IMR-90 (cell line): Measurements from ENCODE around the gene LEO1. TPM values are rescaled to one million over a fixed set of nuclear protein-coding genes. Genes with fewer than 3 reads are reported as not detected.

Source experiments
- ATAC-seq: fragments of 200-7000 bp; cut with Tn5 transposase; 2 replicates; pipeline ENCODE4 v1.9.1; 2020; ENCODE audit warnings: low read depth, mild to moderate bottlenecking, moderate library complexity
- BruUV-seq: library from RNA; stranded (reverse); fragments of 400-500 nt; replicated peaks from 2 replicates; lab custom pipeline; 2021; lab: Mats Ljungman, UMichigan
- CTCF ChIA-PET: fragments of 300-600 bp; formaldehyde crosslinking; extraction: SDS; loops from one replicate; lab custom pipeline; 2021; ENCODE audit warnings: antibody characterized with exemption; lab: Yijun Ruan, JAX
- POLR2A ChIA-PET: fragments of 300-600 bp; sonication (Branson Sonifier 250); formaldehyde crosslinking; loops from one replicate; lab custom pipeline; 2022; ENCODE audit warnings: antibody characterized with exemption; ENCODE audit not compliant: unreplicated experiment; lab: Charles Lee
- DNase-seq: peaks from one replicate; pipeline ENCODE4 v3.0.0; 2013
- H2AFZ ChIP-seq: replicated peaks from 2 replicates; pipeline ENCODE3; 2013; ENCODE audit warnings: low read length, mild to moderate bottlenecking; ENCODE audit not compliant: poor library complexity
- H2AK5ac ChIP-seq: 2 replicates; pipeline ENCODE4 v1.6.1; 2013; ENCODE audit warnings: low read depth, low read length, inconsistent platforms
- H2AK9ac ChIP-seq: replicated peaks from 2 replicates; pipeline ENCODE3; 2013; ENCODE audit warnings: mild to moderate bottlenecking, low read depth, low read length, moderate library complexity; ENCODE audit not compliant: poor library complexity
- H2BK120ac ChIP-seq: 2 replicates; pipeline ENCODE4 v1.6.1; 2013; ENCODE audit warnings: low read depth, low read length, inconsistent platforms
- H2BK15ac ChIP-seq: 3 replicates; pipeline ENCODE4 v1.6.1; 2013; ENCODE audit warnings: low read depth, low read length, inconsistent platforms
- H2BK20ac ChIP-seq: 2 replicates; pipeline ENCODE4 v1.6.1; 2013; ENCODE audit warnings: low read depth, mild to moderate bottlenecking, inconsistent platforms, low read length, moderate library complexity
- H2BK5ac ChIP-seq: 2 replicates; pipeline ENCODE4 v1.6.1; 2013; ENCODE audit warnings: mild to moderate bottlenecking, low read depth, low read length, inconsistent platforms; ENCODE audit not compliant: poor library complexity, severe bottlenecking
- H3K14ac ChIP-seq: replicated peaks from 2 replicates; pipeline ENCODE4 v1.6.1; 2013; ENCODE audit warnings: low read depth, low read length, inconsistent platforms
- H3K18ac ChIP-seq: 2 replicates; pipeline ENCODE4 v1.6.1; 2013; ENCODE audit warnings: low read depth, low read length, control low read depth
- H3K23ac ChIP-seq: 2 replicates; pipeline ENCODE4 v1.6.1; 2013; ENCODE audit warnings: low read depth, low read length, inconsistent platforms
- H3K27ac ChIP-seq: 2 replicates; pipeline ENCODE4 v1.5.1; 2013; ENCODE audit warnings: mild to moderate bottlenecking, control low read depth, low read length; ENCODE audit not compliant: insufficient read depth
- H3K27me3 ChIP-seq: 2 replicates; pipeline ENCODE4 v1.6.1; 2013; ENCODE audit warnings: low read length; ENCODE audit not compliant: control insufficient read depth, insufficient read depth
- H3K36me3 ChIP-seq: 2 replicates; pipeline ENCODE4 v1.6.1; 2013; ENCODE audit warnings: low read length, mixed read lengths; ENCODE audit not compliant: control insufficient read depth, insufficient read depth
- H3K4ac ChIP-seq: 2 replicates; pipeline ENCODE4 v1.6.1; 2013; ENCODE audit warnings: low read depth, low read length, inconsistent platforms
- H3K4me1 ChIP-seq: 2 replicates; pipeline ENCODE4 v1.6.1; 2013; ENCODE audit warnings: low read length, mixed read lengths; ENCODE audit not compliant: control insufficient read depth, insufficient read depth
- H3K4me2 ChIP-seq: 2 replicates; pipeline ENCODE4 v1.6.1; 2013; ENCODE audit warnings: low read depth, mild to moderate bottlenecking, control low read depth, low read length, moderate library complexity
- H3K4me3 ChIP-seq: 2 replicates; pipeline ENCODE4 v1.5.1; 2013; ENCODE audit warnings: low read depth, mild to moderate bottlenecking, control low read depth, low read length, moderate library complexity; ENCODE audit not compliant: insufficient read depth
- H3K56ac ChIP-seq: 2 replicates; pipeline ENCODE4 v1.6.1; 2013; ENCODE audit warnings: low read length, inconsistent platforms; ENCODE audit not compliant: insufficient read depth; ENCODE audit errors: extremely low read depth
- H3K79me1 ChIP-seq, 2 experiments: 2 replicates each; pipeline ENCODE4 v1.6.1; 2013; ENCODE audit warnings: low read length in 2 of 2, inconsistent platforms in 1 of 2, low read depth in 1 of 2
- H3K9ac ChIP-seq: 2 replicates; pipeline ENCODE4 v1.6.1; 2013; ENCODE audit warnings: low read depth, low read length, control low read depth
- H3K9me1 ChIP-seq: 2 replicates; pipeline ENCODE4 v1.6.1; 2013; ENCODE audit warnings: low read length, inconsistent platforms; ENCODE audit not compliant: insufficient read depth
- H3K9me3 ChIP-seq: 2 replicates; pipeline ENCODE4 v1.6.1; 2013; ENCODE audit warnings: low read length; ENCODE audit not compliant: control insufficient read depth, insufficient read depth
- H4K20me1 ChIP-seq: 2 replicates; pipeline ENCODE4 v1.6.1; 2013; ENCODE audit warnings: low read length, inconsistent platforms; ENCODE audit not compliant: insufficient read depth
- H4K5ac ChIP-seq: 2 replicates; pipeline ENCODE4 v1.6.1; 2013; ENCODE audit warnings: mild to moderate bottlenecking, low read depth, low read length, control low read depth
- H4K8ac ChIP-seq, 2 experiments: 2 replicates each; pipeline ENCODE4 v1.6.1; 2013; ENCODE audit warnings: low read depth in 2 of 2, low read length in 2 of 2, control low read depth in 1 of 2, inconsistent platforms in 1 of 2
- H4K91ac ChIP-seq: 2 replicates; pipeline ENCODE4 v1.6.1; 2013; ENCODE audit warnings: low read depth, low read length, inconsistent platforms; ENCODE audit not compliant: insufficient read depth
- BHLHE40 ChIP-seq: fragments of 150-350 bp; IDR thresholded peaks from 2 replicates; pipeline ENCODE4 v1.6.1; 2016; ENCODE audit warnings: mild to moderate bottlenecking, low read depth, low read length
- CEBPB ChIP-seq: IDR thresholded peaks from 2 replicates; pipeline ENCODE4 v1.6.1; 2012; ENCODE audit warnings: low read depth, low read length, improper control_type of control experiment
- CHD1 ChIP-seq: IDR thresholded peaks from 2 replicates; pipeline ENCODE4 v1.6.1; 2012; ENCODE audit warnings: low read depth, low read length, improper control_type of control experiment
- CTCF ChIP-seq: conservative IDR thresholded peaks from 2 replicates; pipeline ENCODE4 v1.5.1; 2012; ENCODE audit warnings: mild to moderate bottlenecking, low read depth, low read length, improper control_type of control experiment
- ELK1 ChIP-seq: fragments of 150-350 bp; IDR thresholded peaks from 2 replicates; pipeline ENCODE4 v1.6.1; 2016; ENCODE audit warnings: low read depth, mild to moderate bottlenecking, low read length, moderate library complexity, borderline replicate concordance
- FOS ChIP-seq: fragments of 150-350 bp; IDR thresholded peaks from 2 replicates; pipeline ENCODE4 v1.6.1; 2016; ENCODE audit warnings: low read depth, low read length
- MAFK ChIP-seq: IDR thresholded peaks from 2 replicates; pipeline ENCODE4 v1.6.1; 2012; ENCODE audit warnings: low read depth, low read length, improper control_type of control experiment
- MAZ ChIP-seq: IDR thresholded peaks from 2 replicates; pipeline ENCODE4 v1.6.1; 2012; ENCODE audit warnings: low read depth, mild to moderate bottlenecking, low read length, improper control_type of control experiment, moderate library complexity, borderline replicate concordance
- MXI1 ChIP-seq: IDR thresholded peaks from 2 replicates; pipeline ENCODE4 v1.6.1; 2012; ENCODE audit warnings: low read depth, mild to moderate bottlenecking, low read length, moderate library complexity, borderline replicate concordance
- NFE2L2 ChIP-seq: fragments of 150-350 bp; IDR thresholded peaks from 2 replicates; pipeline ENCODE4 v1.6.1; 2016; ENCODE audit warnings: low read depth, mild to moderate bottlenecking, low read length
- POLR2A ChIP-seq: IDR thresholded peaks from 2 replicates; pipeline ENCODE4 v1.6.1; 2012; ENCODE audit warnings: mild to moderate bottlenecking, low read depth, low read length
- RAD21 ChIP-seq: IDR thresholded peaks from 2 replicates; pipeline ENCODE4 v1.6.1; 2012; ENCODE audit warnings: low read length, improper control_type of control experiment
- RCOR1 ChIP-seq: IDR thresholded peaks from 2 replicates; pipeline ENCODE4 v1.6.1; 2012; ENCODE audit warnings: mild to moderate bottlenecking, low read length, improper control_type of control experiment; ENCODE audit not compliant: insufficient replicate concordance
- RFX5 ChIP-seq: IDR thresholded peaks from 2 replicates; pipeline ENCODE4 v1.8.0; 2012; ENCODE audit warnings: low read depth, mild to moderate bottlenecking, low read length, moderate library complexity
- SMC3 ChIP-seq: fragments of 150-350 bp; IDR thresholded peaks from 2 replicates; pipeline ENCODE4 v1.6.1; 2016; ENCODE audit warnings: low read depth, mild to moderate bottlenecking, antibody characterized with exemption, low read length, moderate library complexity
- USF2 ChIP-seq: fragments of 150-350 bp; IDR thresholded peaks from 2 replicates; pipeline ENCODE4 v1.6.1; 2017; ENCODE audit warnings: mild to moderate bottlenecking, antibody characterized with exemption, low read length, low read depth
- dilution Hi-C: fragments of 300-500 bp; cut with HindIII; formaldehyde crosslinking; loops from one replicate; pipeline ENCODE4 v1.14.3; 2018; ENCODE audit warnings: low sequenced_read_pairs; ENCODE audit not compliant: unreplicated experiment
- in situ Hi-C: fragments of 300-500 bp; cut with MboI; formaldehyde crosslinking; loops from 3 replicates; pipeline ENCODE4 v1.14.3; 2019; ENCODE audit warnings: low sequenced_read_pairs, inconsistent platforms, mixed read lengths
- intact Hi-C: fragments of 100-400 bp; cut with micrococcal nuclease; formaldehyde crosslinking; loops from 2 replicates; pipeline ENCODE4 v1.10.0; 2022
- polyA plus RNA-seq, 3 experiments: library from polyadenylated mRNA; depleted of rRNA; stranded (reverse); fragments of >200 nt; gene quantifications; 2 replicates each; pipeline ENCODE4 v1.2.3, GENCODE V29; 2012; ENCODE audit warnings: low replicate concordance in 1 of 3
- total RNA-seq: library from RNA; depleted of rRNA; stranded (reverse); fragments of >200 nt; gene quantifications from 2 replicates; pipeline ENCODE4 v1.2.3, GENCODE V29; 2012

The LEO1 gene
- total and polyA plus RNA-seq, 2 of the 4 experiments (the other 2 are of a cell fraction): 9.0 to 11.5 TPM

- Histone ChIP-seq H3K9ac (no peak overlapping the region), H4K91ac (no peak overlapping the region), H2BK120ac (no peak overlapping the region), H2BK15ac (no peak overlapping the region), H3K56ac (no peak overlapping the region), H4K8ac (no peak overlapping the region), H3K9me3 (no peaks in the 10 kb centered on the region), H3K14ac (no peak overlapping the region), H3K27me3 (no peaks in the 10 kb centered on the region), H3K27ac (no peak overlapping the region), H2BK20ac (no peak overlapping the region), H3K18ac (no peak overlapping the region), H2AFZ (no peak overlapping the region), H3K4ac (no peak overlapping the region), H2AK5ac (no peak overlapping the region), H3K79me1 (no peaks in the 10 kb centered on the region), H3K9me1 (no peaks in the 10 kb centered on the region), H3K23ac (no peak overlapping the region), H3K36me3 (no peaks in the 10 kb centered on the region), H2AK9ac (no peak overlapping the region), H3K4me3 (no peak overlapping the region), H3K4me2 (no peak overlapping the region), H3K4me1 (peaks cover 3% of the 10 kb centered on the region), H4K5ac (0 out of 2 replicates have a peak overlapping the region, but pooled peaks have one; percentile 53), H2BK5ac (no peak overlapping the region), H4K20me1 (no peaks in the 10 kb centered on the region)
- intact Hi-C loops (loop anchor here (1.0 to 5.0 kb wide), 5 partner anchors 40 to 245 kb away; no protein-coding TSS in a partner anchor), dilution Hi-C loops (no loop called here), in situ Hi-C loops (no loop called here)
- ATAC-seq: no peak
- BruUV-seq: no TSS peak
- DNase-seq: no peak
- POLR2A ChIA-PET: no interaction called here
- TF ChIP-seq POLR2A (no peak), FOS (no peak), CEBPB (no peak), ELK1 (no peak), SMC3 (no peak), RFX5 (no peak), USF2 (no peak), BHLHE40 (no peak), RAD21 (no peak), MAFK (no peak), RCOR1 (no peak), MXI1 (no peak), MAZ (no peak), CHD1 (no peak), NFE2L2 (no peak), CTCF (no peak)
- CTCF ChIA-PET: no interaction called here
Measured at GRCh38 chr15:51982770-51983103, 11.2 kb upstream of the LEO1 start.
